Endothelial cell of umbilical vein (primary cell): ENCODE measurements around the gene AGFG1.

Experiments
- CTCF ChIP-seq, 2 donors: IDR thresholded peaks; 1 replicate in 1 of 2; 2 replicates in 1 of 2; pipeline ENCODE4 v1.5.1; 2011; ENCODE audit warnings: low read length in 2 of 2, mild to moderate bottlenecking in 2 of 2, moderate library complexity in 2 of 2, control low read depth in 1 of 2, inconsistent platforms in 1 of 2, low read depth in 1 of 2; ENCODE audit not compliant: insufficient read depth in 1 of 2; ENCODE audit errors: extremely low read depth in 1 of 2
- EZH2 ChIP-seq: IDR thresholded peaks from 2 replicates; pipeline ENCODE4 v1.6.1; 2012; ENCODE audit warnings: borderline replicate concordance, low read depth, mild to moderate bottlenecking, moderate library complexity, low read length, inconsistent platforms; ENCODE audit not compliant: severe bottlenecking
- FOS ChIP-seq: IDR thresholded peaks from 2 replicates; pipeline ENCODE4 v1.6.1; 2011; ENCODE audit warnings: mild to moderate bottlenecking, low read length, moderate library complexity, borderline replicate concordance; ENCODE audit not compliant: insufficient read depth
- JUN ChIP-seq: IDR thresholded peaks from 2 replicates; pipeline ENCODE4 v1.6.1; 2011; ENCODE audit warnings: borderline replicate concordance, low read depth; ENCODE audit not compliant: insufficient read length, insufficient read depth
- MAX ChIP-seq: IDR thresholded peaks from 2 replicates; pipeline ENCODE4 v1.6.1; 2011; ENCODE audit not compliant: insufficient read depth, insufficient read length
- MYC ChIP-seq: IDR thresholded peaks from one replicate; pipeline ENCODE4 v1.6.1; 2011; ENCODE audit warnings: mild to moderate bottlenecking, low read depth, low read length
- POLR2A ChIP-seq: IDR thresholded peaks from 2 replicates; pipeline ENCODE4 v1.6.1; 2012; ENCODE audit warnings: low read depth, mild to moderate bottlenecking, control low read depth, low read length
- POLR2AphosphoS5 ChIP-seq: IDR thresholded peaks from 2 replicates; pipeline ENCODE4 v1.6.1; 2012; ENCODE audit warnings: low read depth, mild to moderate bottlenecking, control low read depth, low read length, moderate library complexity; ENCODE audit not compliant: insufficient read depth

- TF ChIP-seq CTCF (IDR thresholded peaks at IDR 0.05; ENCODE audit: extremely low read depth in 1 of 2, insufficient read depth in 1 of 2, low read depth in 1 of 2, low read length in 2 of 2) (no peak), EZH2 (no peak), POLR2A (no peak), JUN (no peak), POLR2AphosphoS5 (no peak), MYC (no peak), FOS (no peak), MAX (no peak)
Measured at GRCh38 chr2:227462462-227462951, 9.4 kb upstream of the AGFG1 start.
